HG03060 (cell line): ENCODE data around the gene SLIT3.

Experiments
- ATAC-seq: cut with Tn5 transposase; IDR thresholded peaks from one replicate; pipeline ENCODE4 v1.9.1; 2021; ENCODE audit warnings: low read depth, moderate number of reproducible peaks; ENCODE audit not compliant: unreplicated experiment

The SLIT3 gene

GRCh38 chr5:168793841-168794837, 506.8 kb downstream of the SLIT3 start:
- no peak for ATAC-seq

- no peak for ATAC-seq
These were observed 508.3 kb downstream of the SLIT3 start for GRCh38 chr5:168792678-168793077.

GRCh38 chr5:168790671-168791250, 510.2 kb downstream of the SLIT3 start:
- ATAC-seq = no peak

GRCh38 chr5:168790002-168790635, 510.8 kb downstream of the SLIT3 start:
- no peak for ATAC-seq

GRCh38 chr5:168788786-168789185, 512.2 kb downstream of the SLIT3 start:
- no peak for ATAC-seq

GRCh38 chr5:168788107-168788506, 512.8 kb downstream of the SLIT3 start:
- no peak for ATAC-seq

GRCh38 chr5:168786147-168786546, 514.8 kb downstream of the SLIT3 start:
- ATAC-seq = no peak

- no peak for ATAC-seq
These were observed 516.5 kb downstream of the SLIT3 start for GRCh38 chr5:168784454-168784853.

GRCh38 chr5:168781941-168782571, 518.9 kb downstream of the SLIT3 start:
- no peak for ATAC-seq

- ATAC-seq = no peak
These were observed 520.1 kb downstream of the SLIT3 start for GRCh38 chr5:168780888-168781287.

- no peak for ATAC-seq
These were observed 521.6 kb downstream of the SLIT3 start for GRCh38 chr5:168779333-168779732.

- ATAC-seq = no peak
These were observed 522.4 kb downstream of the SLIT3 start for GRCh38 chr5:168778536-168778935.

- no peak for ATAC-seq
These were observed 523.3 kb downstream of the SLIT3 start for GRCh38 chr5:168777651-168778050.

- ATAC-seq = no peak
These were observed 524.9 kb downstream of the SLIT3 start for GRCh38 chr5:168776070-168776469.

GRCh38 chr5:168773226-168773625, 527.7 kb downstream of the SLIT3 start:
- no peak for ATAC-seq

- no peak for ATAC-seq
These were observed 528.5 kb downstream of the SLIT3 start for GRCh38 chr5:168772316-168772961.

- ATAC-seq = no peak
These were observed 529.3 kb downstream of the SLIT3 start for GRCh38 chr5:168771678-168772077.

GRCh38 chr5:168770996-168771395, 529.9 kb downstream of the SLIT3 start:
- no peak for ATAC-seq

GRCh38 chr5:168770036-168770498, 530.9 kb downstream of the SLIT3 start:
- no peak for ATAC-seq

GRCh38 chr5:168768172-168768571, 532.8 kb downstream of the SLIT3 start:
- no peak for ATAC-seq

GRCh38 chr5:168766426-168766700, 534.6 kb downstream of the SLIT3 start:
- no peak for ATAC-seq
